ENCODE results near the gene GJC1.

GJC1 gene

GRCh38 chr17:44751806-44752205 is 78.3 kb downstream of the GJC1 start:
- Histone ChIP-seq H3K9ac (ENCODE audit: low read depth, low read length) (no peak overlapping the region), H3K27me3 (ENCODE audit: insufficient read depth, low read length, poor library complexity) (no peaks in the 10 kb centered on the region), H3K36me3 (ENCODE audit: insufficient read depth, low read length) (peaks cover 43% of the 10 kb centered on the region), H3K27ac (ENCODE audit: low read length) (no peak overlapping the region), H3K4me2 (ENCODE audit: insufficient read depth, low read length) (no peak overlapping the region), H3K4me3 (ENCODE audit: low read depth in 1 of 2, low read length in 2 of 2) (no peak overlapping the region), H4K20me1 (ENCODE audit: insufficient read depth, low read length) (peaks cover 6% of the 10 kb centered on the region; the same call in 1 of the 2 replicates), H3K79me2 (ENCODE audit: insufficient read depth, low read length) (no peaks in the 10 kb centered on the region), H2AFZ (ENCODE audit: low read depth, low read length) (no peak overlapping the region), H3K9me3 (ENCODE audit: insufficient read depth, low read length, severe bottlenecking) (no peaks in the 10 kb centered on the region), H3K4me1 (ENCODE audit: insufficient read depth, low read length) (no peaks in the 10 kb centered on the region)
- ATAC-seq (ENCODE audit: insufficient read depth, low read depth) (no peak), DNase-seq (no peak)
- no peak for TF ChIP-seq EZH2 (IDR thresholded peaks at IDR 0.05; ENCODE audit: borderline replicate concordance, low read depth, low read length, severe bottlenecking)
- TF ChIP-seq, protein P1, sequence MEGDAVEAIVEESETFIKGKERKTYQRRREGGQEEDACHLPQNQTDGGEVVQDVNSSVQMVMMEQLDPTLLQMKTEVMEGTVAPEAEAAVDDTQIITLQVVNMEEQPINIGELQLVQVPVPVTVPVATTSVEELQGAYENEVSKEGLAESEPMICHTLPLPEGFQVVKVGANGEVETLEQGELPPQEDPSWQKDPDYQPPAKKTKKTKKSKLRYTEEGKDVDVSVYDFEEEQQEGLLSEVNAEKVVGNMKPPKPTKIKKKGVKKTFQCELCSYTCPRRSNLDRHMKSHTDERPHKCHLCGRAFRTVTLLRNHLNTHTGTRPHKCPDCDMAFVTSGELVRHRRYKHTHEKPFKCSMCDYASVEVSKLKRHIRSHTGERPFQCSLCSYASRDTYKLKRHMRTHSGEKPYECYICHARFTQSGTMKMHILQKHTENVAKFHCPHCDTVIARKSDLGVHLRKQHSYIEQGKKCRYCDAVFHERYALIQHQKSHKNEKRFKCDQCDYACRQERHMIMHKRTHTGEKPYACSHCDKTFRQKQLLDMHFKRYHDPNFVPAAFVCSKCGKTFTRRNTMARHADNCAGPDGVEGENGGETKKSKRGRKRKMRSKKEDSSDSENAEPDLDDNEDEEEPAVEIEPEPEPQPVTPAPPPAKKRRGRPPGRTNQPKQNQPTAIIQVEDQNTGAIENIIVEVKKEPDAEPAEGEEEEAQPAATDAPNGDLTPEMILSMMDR (IDR thresholded peaks at IDR 0.05; ENCODE audit: borderline replicate concordance, extremely low read depth, low read length, poor library complexity, severe bottlenecking) = no peak

DNA sequence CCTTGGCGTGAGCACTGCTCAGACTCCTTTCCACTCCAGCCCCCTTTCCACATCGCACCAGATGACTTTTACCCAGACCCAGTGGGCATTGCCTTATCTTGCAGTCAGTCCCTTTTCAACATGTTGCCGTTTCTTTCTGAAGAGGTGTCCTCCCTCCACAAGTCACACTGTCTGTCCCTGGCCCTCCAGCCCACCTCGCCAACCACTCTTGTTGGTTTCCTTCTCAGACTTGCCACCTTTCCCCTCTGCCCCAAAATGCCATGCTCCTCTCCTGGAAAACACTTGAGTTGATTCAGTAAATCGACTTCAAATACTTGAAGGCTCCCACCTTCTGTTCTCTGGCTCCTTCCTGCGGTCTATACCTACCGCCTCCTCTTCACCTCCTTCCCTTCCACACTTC is 78.8 kb downstream of the GJC1 start:
- Histone ChIP-seq H4K20me1 (ENCODE audit: insufficient read depth, low read length) (peaks cover 6% of the 10 kb centered on the region; the same call in 1 of the 2 replicates), H3K4me2 (ENCODE audit: insufficient read depth, low read length) (no peak overlapping the region), H3K4me1 (ENCODE audit: insufficient read depth, low read length) (no peaks in the 10 kb centered on the region), H3K27me3 (ENCODE audit: insufficient read depth, low read length, poor library complexity) (no peaks in the 10 kb centered on the region), H2AFZ (ENCODE audit: low read depth, low read length) (no peak overlapping the region), H3K79me2 (ENCODE audit: insufficient read depth, low read length) (no peaks in the 10 kb centered on the region), H3K4me3 (ENCODE audit: low read depth in 1 of 2, low read length in 2 of 2) (no peak overlapping the region), H3K27ac (ENCODE audit: low read length) (no peak overlapping the region), H3K9ac (ENCODE audit: low read depth, low read length) (no peak overlapping the region), H3K9me3 (ENCODE audit: insufficient read depth, low read length, severe bottlenecking) (no peaks in the 10 kb centered on the region), H3K36me3 (ENCODE audit: insufficient read depth, low read length) (peaks cover 45% of the 10 kb centered on the region)
- no peak for ATAC-seq (ENCODE audit: insufficient read depth, low read depth)
- DNase-seq = no peak
- TF ChIP-seq, protein P1 (IDR thresholded peaks at IDR 0.05; ENCODE audit: borderline replicate concordance, extremely low read depth, low read length, poor library complexity, severe bottlenecking) = no peak
- no peak for TF ChIP-seq EZH2 (IDR thresholded peaks at IDR 0.05; ENCODE audit: borderline replicate concordance, low read depth, low read length, severe bottlenecking)

DNA sequence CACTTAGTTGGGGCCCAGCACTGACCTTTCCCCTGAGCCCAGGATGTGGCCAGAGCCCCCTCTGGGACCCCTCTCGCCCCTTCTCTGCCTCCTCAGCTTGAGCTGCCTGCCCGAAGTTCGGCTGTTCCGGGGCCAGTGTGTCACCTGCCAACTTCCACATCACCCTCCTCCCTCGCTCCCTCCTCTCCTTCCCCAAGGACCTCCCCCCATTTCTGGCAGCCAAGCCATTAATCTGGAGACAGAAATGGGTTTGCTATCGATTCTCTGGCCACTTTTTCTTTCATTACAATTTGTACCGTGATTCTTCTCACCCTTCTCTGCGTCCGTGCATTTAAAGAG is 80.1 kb downstream of the GJC1 start:
- H2AFZ ChIP-seq (ENCODE audit: low read depth, low read length) = no peak overlapping the region
- H3K9me3 ChIP-seq (ENCODE audit: insufficient read depth, low read length, severe bottlenecking) = no peaks in the 10 kb centered on the region
- no peaks in the 10 kb centered on the region for H3K27me3 ChIP-seq (ENCODE audit: insufficient read depth, low read length, poor library complexity)
- ATAC-seq (ENCODE audit: insufficient read depth, low read depth) (no peak), DNase-seq (no peak)
- H3K27ac ChIP-seq (ENCODE audit: low read length) = no peak overlapping the region
- no peaks in the 10 kb centered on the region for H3K4me1 ChIP-seq (ENCODE audit: insufficient read depth, low read length)
- peaks cover 47% of the 10 kb centered on the region for H3K36me3 ChIP-seq (ENCODE audit: insufficient read depth, low read length)
- H4K20me1 ChIP-seq (ENCODE audit: insufficient read depth, low read length) = peaks cover 6% of the 10 kb centered on the region; the same call in 1 of the 2 replicates
- H3K79me2 ChIP-seq (ENCODE audit: insufficient read depth, low read length) = no peaks in the 10 kb centered on the region
- TF ChIP-seq EZH2 (IDR thresholded peaks at IDR 0.05; ENCODE audit: borderline replicate concordance, low read depth, low read length, severe bottlenecking) = no peak
- TF ChIP-seq, protein P1 (IDR thresholded peaks at IDR 0.05; ENCODE audit: borderline replicate concordance, extremely low read depth, low read length, poor library complexity, severe bottlenecking) = no peak
- H3K4me2 ChIP-seq (ENCODE audit: insufficient read depth, low read length) = no peak overlapping the region
- H3K4me3 ChIP-seq (ENCODE audit: low read depth in 1 of 2, low read length in 2 of 2) = no peak overlapping the region
- no peak overlapping the region for H3K9ac ChIP-seq (ENCODE audit: low read depth, low read length)

All from DND-41 (cell line).